HG03039 (cell line): ENCODE measurements around the gene CDKN2D.

Experiments used
- ATAC-seq: cut with Tn5 transposase; IDR thresholded peaks from one replicate; pipeline ENCODE4 v1.9.1; 2021; ENCODE audit warnings: mild to moderate bottlenecking, moderate library complexity; ENCODE audit not compliant: unreplicated experiment

CDKN2D gene

GRCh38 chr19:10568826-10569651, at the start of gene CDKN2D:
Gene CDKN2D (minus strand): TSS chr19:10568979. CDS start chr19:10568653, 326 bp downstream.
- ATAC-seq = peak; percentile 56

GRCh38 chr19:10617409-10618121, 48.8 kb upstream of the CDKN2D start:
- no peak for ATAC-seq

GRCh38 chr19:10615429-10616023, 46.7 kb upstream of the CDKN2D start:
- ATAC-seq = no peak

- ATAC-seq = no peak
These were observed 43.8 kb upstream of the CDKN2D start for GRCh38 chr19:10612499-10613119.

- no peak for ATAC-seq
These were observed 43.1 kb upstream of the CDKN2D start for GRCh38 chr19:10611907-10612306.

GRCh38 chr19:10604460-10604980, 35.7 kb upstream of the CDKN2D start:
- ATAC-seq = no peak

GRCh38 chr19:10603873-10604459, 35.2 kb upstream of the CDKN2D start:
- ATAC-seq = no peak

GRCh38 chr19:10603084-10603872, 34.5 kb upstream of the CDKN2D start:
- ATAC-seq = no peak

GRCh38 chr19:10602330-10603083, 33.7 kb upstream of the CDKN2D start:
- peak; percentile 56 for ATAC-seq

- no peak for ATAC-seq
These were observed 33.2 kb upstream of the CDKN2D start for GRCh38 chr19:10601999-10602329.

- no peak for ATAC-seq
These were observed 31.4 kb upstream of the CDKN2D start for GRCh38 chr19:10600149-10600548.

GRCh38 chr19:10593820-10594637, 25.2 kb upstream of the CDKN2D start:
- no peak for ATAC-seq

- no peak for ATAC-seq
These were observed 24.4 kb upstream of the CDKN2D start for GRCh38 chr19:10593148-10593547.

GRCh38 chr19:10587839-10588150, 19.0 kb upstream of the CDKN2D start:
- ATAC-seq = no peak

GRCh38 chr19:10587022-10587838, 18.5 kb upstream of the CDKN2D start, which contains the start of gene AP1M2:
Gene AP1M2 (minus strand): TSS chr19:10587312. CDS start chr19:10587231, 81 bp downstream.
- no peak for ATAC-seq

- no peak for ATAC-seq
These were observed 17.6 kb upstream of the CDKN2D start for GRCh38 chr19:10586396-10586795.

- ATAC-seq = no peak
These were observed 14.4 kb upstream of the CDKN2D start for GRCh38 chr19:10583036-10583776.
